Neuronal stem cell (in vitro differentiated cells): ENCODE measurements around the gene N4BP3.

ENCODE experiments used
- DNase-seq: peaks from one replicate; pipeline ENCODE4 v3.0.0-alpha.2; 2013; ENCODE audit warnings: low spot score
- H2AFZ ChIP-seq: one replicate; pipeline ENCODE4 v1.6.1; 2013; ENCODE audit warnings: mild to moderate bottlenecking, low read length, inconsistent platforms
- H2AK5ac ChIP-seq: 2 replicates; pipeline ENCODE4 v1.6.1; 2013; ENCODE audit warnings: low read depth, mild to moderate bottlenecking, inconsistent platforms, low read length, moderate library complexity, mixed read lengths
- H2BK120ac ChIP-seq: 2 replicates; pipeline ENCODE4 v1.6.1; 2013; ENCODE audit warnings: low read depth, mild to moderate bottlenecking, inconsistent platforms, low read length, moderate library complexity, mixed read lengths
- H2BK12ac ChIP-seq: one replicate; pipeline ENCODE4 v1.6.1; 2013; ENCODE audit warnings: low read length, inconsistent platforms
- H2BK15ac ChIP-seq: 2 replicates; pipeline ENCODE4 v1.6.1; 2013; ENCODE audit warnings: mild to moderate bottlenecking, low read length, inconsistent platforms, mixed read lengths
- H2BK5ac ChIP-seq: one replicate; pipeline ENCODE4 v1.6.1; 2013; ENCODE audit warnings: inconsistent platforms, mild to moderate bottlenecking, low read length, moderate library complexity
- H3K14ac ChIP-seq: one replicate; pipeline ENCODE4 v1.6.1; 2013; ENCODE audit warnings: low read length, inconsistent platforms
- H3K18ac ChIP-seq: 2 replicates; pipeline ENCODE4 v1.6.1; 2013; ENCODE audit warnings: low read length, inconsistent platforms
- H3K23ac ChIP-seq: 2 replicates; pipeline ENCODE4 v1.6.1; 2013; ENCODE audit warnings: low read depth, mild to moderate bottlenecking, mixed read lengths, low read length, inconsistent platforms; ENCODE audit not compliant: poor library complexity
- H3K27ac ChIP-seq: replicated peaks from 3 replicates; pipeline ENCODE4 v1.5.1; 2013; ENCODE audit warnings: low read length, inconsistent platforms
- H3K27me3 ChIP-seq, 3 experiments: 2 replicates each; pipeline ENCODE4 v1.6.1; 2013; ENCODE audit warnings: low read length in 3 of 3, mild to moderate bottlenecking in 2 of 3, inconsistent platforms in 1 of 3, low read depth in 1 of 3, mixed read lengths in 1 of 3, moderate library complexity in 1 of 3; ENCODE audit not compliant: control insufficient read depth in 3 of 3, insufficient read depth in 3 of 3
- H3K36me3 ChIP-seq, 2 donors: replicated peaks in 1 of 2; 2 replicates each; pipeline ENCODE4 v1.6.1; 2013; ENCODE audit warnings: low read length in 2 of 2; ENCODE audit not compliant: control insufficient read depth in 2 of 2, insufficient read depth in 2 of 2
- H3K4ac ChIP-seq: 2 replicates; pipeline ENCODE4 v1.6.1; 2013; ENCODE audit warnings: inconsistent platforms, mild to moderate bottlenecking, low read length, moderate library complexity
- H3K4me1 ChIP-seq, 2 donors: 1 replicate in 1 of 2; 2 replicates in 1 of 2; pipeline ENCODE4 v1.6.1; 2013; ENCODE audit warnings: low read length in 2 of 2, low read depth in 1 of 2; ENCODE audit not compliant: control insufficient read depth in 2 of 2, insufficient read depth in 1 of 2
- H3K4me2 ChIP-seq: one replicate; pipeline ENCODE4 v1.6.1; 2013; ENCODE audit warnings: mild to moderate bottlenecking, low read length, inconsistent platforms; ENCODE audit not compliant: insufficient read depth, poor library complexity, severe bottlenecking
- H3K4me3 ChIP-seq, 2 donors: 2 replicates each; pipeline ENCODE4 v1.5.1; 2013; ENCODE audit warnings: low read length in 2 of 2, mild to moderate bottlenecking in 2 of 2, inconsistent platforms in 1 of 2, moderate library complexity in 1 of 2
- H3K79me1 ChIP-seq: one replicate; pipeline ENCODE4 v1.6.1; 2013; ENCODE audit warnings: low read depth, mild to moderate bottlenecking, inconsistent platforms, low read length, moderate library complexity
- H3K9ac ChIP-seq: one replicate; pipeline ENCODE4 v1.6.1; 2013; ENCODE audit warnings: mild to moderate bottlenecking, low read depth, low read length, inconsistent platforms; ENCODE audit not compliant: poor library complexity
- H3K9me3 ChIP-seq, 2 donors: replicated peaks in 1 of 2; 2 replicates each; pipeline versions ENCODE3 to v1.6.1; 2013; ENCODE audit warnings: low read length in 2 of 2, mild to moderate bottlenecking in 2 of 2, inconsistent platforms in 1 of 2, low read depth in 1 of 2, mixed read lengths in 1 of 2, moderate library complexity in 1 of 2; ENCODE audit not compliant: control insufficient read depth in 2 of 2, insufficient read depth in 1 of 2
- H4K8ac ChIP-seq: one replicate; pipeline ENCODE4 v1.6.1; 2013; ENCODE audit warnings: low read depth, mild to moderate bottlenecking, inconsistent platforms, low read length, moderate library complexity
- H4K91ac ChIP-seq: one replicate; pipeline ENCODE4 v1.6.1; 2013; ENCODE audit warnings: low read length, low read depth, mild to moderate bottlenecking, inconsistent platforms; ENCODE audit not compliant: poor library complexity
- WGBS, 2 donors: extraction: QIAGEN DNeasy Blood & Tissue Kit; methylation state at CpG; one replicate each; pipeline ENCODE4 v1.1.7; 2013; ENCODE audit warnings: missing lambda C conversion rate in 2 of 2, mixed read lengths in 1 of 2; ENCODE audit not compliant: insufficient read length in 2 of 2, insufficient replicate concordance in 1 of 2; ENCODE audit errors: extremely low coverage in 2 of 2; 5-methylcytosine and 5-hydroxymethylcytosine counted together

N4BP3 gene

GRCh38 chr5:178150977-178151734, 37.8 kb downstream of the N4BP3 start:
- no peak overlapping the region for H3K4ac ChIP-seq
- no peak overlapping the region for H3K18ac ChIP-seq
- no peak overlapping the region for H2BK5ac ChIP-seq
- no peaks in the 10 kb centered on the region for H3K9me3 ChIP-seq
- no peak overlapping the region for H2BK12ac ChIP-seq
- H4K8ac ChIP-seq, result no peak overlapping the region
- H3K9ac ChIP-seq, result peak overlapping the region; percentile 35
- no peak overlapping the region for H3K4me2 ChIP-seq
- H4K91ac ChIP-seq, result no peak overlapping the region
- H3K14ac ChIP-seq, result no peak overlapping the region
- no peak for DNase-seq
- H2AFZ ChIP-seq, result no peak overlapping the region
- H3K27me3 ChIP-seq, result no peaks in the 10 kb centered on the region
- WGBS, 2 donors, result no CpG with 5 or more reads among the region's 11 CpGs
- no peak overlapping the region for H2AK5ac ChIP-seq
- peaks cover 6% of the 10 kb centered on the region for H3K79me1 ChIP-seq
- H2BK120ac ChIP-seq, result no peak overlapping the region
- no peak overlapping the region for H3K23ac ChIP-seq
- H2BK15ac ChIP-seq, result no peak overlapping the region
- H3K36me3 ChIP-seq, result peaks cover 56 to 65% of the 10 kb centered on the region in 2 donors
- peaks cover 0 to 3% of the 10 kb centered on the region in 2 donors for H3K4me1 ChIP-seq
- no peak overlapping the region for H3K27ac ChIP-seq
- H3K4me3 ChIP-seq, result no peak overlapping the region

DNA sequence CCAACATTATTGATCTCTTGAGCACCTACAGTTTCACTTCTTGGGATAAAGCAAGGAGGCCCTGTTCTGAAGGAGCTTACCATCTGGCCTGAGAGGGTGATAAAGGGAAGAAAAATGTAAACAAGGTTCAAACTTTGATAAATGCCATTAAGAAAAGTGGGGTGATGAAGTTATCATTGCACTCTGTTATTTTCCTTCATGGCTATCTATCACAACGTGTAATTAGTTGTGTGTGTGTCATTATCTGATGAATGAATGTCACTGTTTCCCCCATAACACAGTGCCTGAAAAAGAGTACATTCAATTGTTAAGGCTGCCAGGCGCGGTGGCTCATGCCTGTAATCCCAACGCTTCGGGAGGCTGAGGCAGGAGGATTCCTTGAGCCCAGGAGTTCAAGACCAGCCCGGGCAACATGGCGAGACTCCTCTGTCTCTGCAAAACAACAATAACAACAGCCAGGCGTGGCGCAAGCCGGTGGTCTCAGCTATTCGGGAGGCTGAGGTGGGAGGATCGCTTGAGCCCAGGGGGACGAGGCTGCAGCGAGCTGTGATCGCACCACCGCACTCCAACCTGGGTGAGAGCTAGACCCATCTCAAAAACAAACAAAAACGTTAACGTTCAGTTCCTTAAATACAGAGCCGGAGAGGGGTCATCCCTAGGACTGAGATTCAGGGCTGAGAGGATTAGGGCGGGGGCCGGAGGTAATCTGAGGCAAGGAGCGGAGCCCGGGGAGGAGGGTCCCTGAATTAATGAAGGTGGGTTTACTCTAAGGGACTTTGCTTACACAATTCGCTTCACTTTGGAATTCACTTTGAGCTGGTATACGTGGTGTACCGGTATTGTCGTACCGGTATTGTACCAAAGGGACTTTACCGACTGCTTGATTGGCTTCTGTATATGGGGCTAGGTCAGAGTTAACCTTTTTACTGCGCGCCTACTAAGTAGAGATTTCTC, 39.4 kb downstream of the N4BP3 start:
- Histone ChIP-seq H4K91ac (no peak overlapping the region), H2BK15ac (no peak overlapping the region), H2AFZ (peak overlapping the region; percentile 87), H2BK12ac (no peak overlapping the region), H3K18ac (no peak overlapping the region), H3K27ac (no peak overlapping the region), H3K4me2 (peak overlapping the region; percentile 48), H2BK120ac (no peak overlapping the region), H3K4me3 (peak overlapping the region; percentile 75 to 96), H3K4ac (no peak overlapping the region), H3K36me3 (peaks cover 40 to 49% of the 10 kb centered on the region in 2 donors), H4K8ac (no peak overlapping the region), H2BK5ac (no peak overlapping the region), H3K4me1 (peaks cover 0 to 3% of the 10 kb centered on the region in 2 donors), H3K14ac (no peak overlapping the region), H2AK5ac (no peak overlapping the region), H3K79me1 (peaks cover 3% of the 10 kb centered on the region), H3K23ac (no peak overlapping the region), H3K9ac (no peak overlapping the region), H3K9me3 (no peaks in the 10 kb centered on the region), H3K27me3 (no peaks in the 10 kb centered on the region)
- WGBS, 2 donors, result no CpG with 5 or more reads among the region's 31 CpGs
- DNase-seq, result no peak

GRCh38 chr5:178153530-178154340, 40.4 kb downstream of the N4BP3 start, which contains the start of gene NHP2:
TSS of gene NHP2 (minus strand) at chr5:178153885. CDS start at chr5:178153817, 68 bp downstream.
- Histone ChIP-seq H4K8ac (peak within 1 kb of the TSS; percentile 72), H3K4ac (no peak within 1 kb of the TSS), H2AFZ (peak within 1 kb of the TSS; percentile 87), H3K9me3 (no peaks in the 10 kb centered on the region), H3K79me1 (peaks cover 3% of the 10 kb centered on the region), H3K4me1 (peaks cover 0 to 3% of the 10 kb centered on the region in 2 donors), H3K14ac (no peak within 1 kb of the TSS), H3K4me3 (peak within 1 kb of the TSS; percentile 75 to 96), H2BK15ac (peak within 1 kb of the TSS; percentile 40), H2AK5ac (peak within 1 kb of the TSS; percentile 83), H2BK120ac (peak within 1 kb of the TSS; percentile 81), H3K27me3 (no peaks in the 10 kb centered on the region), H2BK12ac (no peak within 1 kb of the TSS), H3K4me2 (peak within 1 kb of the TSS; percentile 48), H3K18ac (peak within 1 kb of the TSS; percentile 83), H4K91ac (peak within 1 kb of the TSS; percentile 89), H3K36me3 (peaks cover 31 to 39% of the 10 kb centered on the region in 2 donors), H3K23ac (peak within 1 kb of the TSS; percentile 48), H3K27ac (no peak within 1 kb of the TSS), H2BK5ac (no peak within 1 kb of the TSS), H3K9ac (peak within 1 kb of the TSS; percentile 93)
- DNase-seq, result peak; percentile 98
- WGBS, 2 donors, result no CpG with 5 or more reads among the region's 68 CpGs
